ENCODE measurements around the gene PNPLA1. TPM values are rescaled to one million over a fixed set of nuclear protein-coding genes. Genes with fewer than 3 reads are reported as not detected.

Gene PNPLA1
- total RNA-seq, 4 donors from 2014 or later = not detected

- no peak for DNase-seq
- Histone ChIP-seq H3K4me3 (no peak overlapping the region), H3K27ac (no peak overlapping the region), H3K36me3 (no peaks in the 10 kb centered on the region), H3K4me1 (no peaks in the 10 kb centered on the region), H3K27me3 (no peaks in the 10 kb centered on the region), H3K9me3 (no peaks in the 10 kb centered on the region)
- TF ChIP-seq POLR2A (IDR thresholded peaks at IDR 0.05) (no peak), CTCF (IDR thresholded peaks at IDR 0.05) (no peak)
- intact Hi-C loops (cut with DNase I; ENCODE audit: low total_unique reads) = no loop called here
These were observed 39.5 kb upstream of the PNPLA1 start for GRCh38 chr6:36230371-36230770.

GRCh38 chr6:36232172-36232571 is 37.7 kb upstream of the PNPLA1 start:
- TF ChIP-seq CTCF (IDR thresholded peaks at IDR 0.05) (no peak), POLR2A (IDR thresholded peaks at IDR 0.05) (no peak)
- H3K27me3 ChIP-seq = no peaks in the 10 kb centered on the region
- no peaks in the 10 kb centered on the region for H3K9me3 ChIP-seq
- no peak for DNase-seq
- no peak overlapping the region for H3K27ac ChIP-seq
- H3K4me1 ChIP-seq = no peaks in the 10 kb centered on the region
- intact Hi-C loops (cut with DNase I; ENCODE audit: low total_unique reads) = no loop called here
- no peak overlapping the region for H3K4me3 ChIP-seq
- no peaks in the 10 kb centered on the region for H3K36me3 ChIP-seq

GRCh38 chr6:36235309-36235708 is 34.6 kb upstream of the PNPLA1 start:
- intact Hi-C loops (cut with DNase I; ENCODE audit: low total_unique reads) = no loop called here
- Histone ChIP-seq H3K4me1 (no peaks in the 10 kb centered on the region), H3K4me3 (no peak overlapping the region), H3K36me3 (no peaks in the 10 kb centered on the region), H3K27me3 (no peaks in the 10 kb centered on the region), H3K27ac (no peak overlapping the region), H3K9me3 (no peaks in the 10 kb centered on the region)
- TF ChIP-seq POLR2A (IDR thresholded peaks at IDR 0.05) (no peak), CTCF (IDR thresholded peaks at IDR 0.05) (no peak)
- DNase-seq = no peak

GRCh38 chr6:36235862-36236261 is 34.0 kb upstream of the PNPLA1 start:
- H3K4me1 ChIP-seq = no peaks in the 10 kb centered on the region
- H3K27ac ChIP-seq = no peak overlapping the region
- H3K27me3 ChIP-seq = no peaks in the 10 kb centered on the region
- intact Hi-C loops (cut with DNase I; ENCODE audit: low total_unique reads) = no loop called here
- H3K36me3 ChIP-seq = no peaks in the 10 kb centered on the region
- TF ChIP-seq POLR2A (IDR thresholded peaks at IDR 0.05) (no peak), CTCF (IDR thresholded peaks at IDR 0.05) (no peak)
- H3K4me3 ChIP-seq = no peak overlapping the region
- no peaks in the 10 kb centered on the region for H3K9me3 ChIP-seq
- no peak for DNase-seq

- H3K4me3 ChIP-seq = no peak overlapping the region
- H3K27ac ChIP-seq = no peak overlapping the region
- no peaks in the 10 kb centered on the region for H3K4me1 ChIP-seq
- no peak for DNase-seq
- TF ChIP-seq POLR2A (IDR thresholded peaks at IDR 0.05) (no peak), CTCF (IDR thresholded peaks at IDR 0.05) (no peak)
- H3K27me3 ChIP-seq = no peaks in the 10 kb centered on the region
- H3K9me3 ChIP-seq = no peaks in the 10 kb centered on the region
- no peaks in the 10 kb centered on the region for H3K36me3 ChIP-seq
- intact Hi-C loops (cut with DNase I; ENCODE audit: low total_unique reads) = no loop called here
These were observed 30.1 kb upstream of the PNPLA1 start for GRCh38 chr6:36239774-36240173.
